Measurements from ENCODE around the gene ARHGAP36. TPM values are rescaled to one million over a fixed set of nuclear protein-coding genes. Genes with fewer than 3 reads are reported as not detected.

Gene ARHGAP36
- total RNA-seq (2013) = 1.6 TPM
- polyA plus RNA-seq = not detected
- polyA minus RNA-seq = not detected in 2 replicates
- total RNA-seq = 0 to 0.46 (median 0) reads per million in 11 experiments

GRCh38 chrX:131058136-131058868 is at the start of gene ARHGAP36:
Gene ARHGAP36, plus strand, starts transcription at chrX:131058346. Its CDS starts 23,320 bp downstream, at chrX:131081666.
- TF ChIP-seq CTCF (IDR thresholded peaks at IDR 0.05) = no peak
- H2AFZ ChIP-seq (ENCODE audit: insufficient read depth, low read depth, low read length, poor library complexity, severe bottlenecking) = no peak within 1 kb of the TSS
- no peak within 1 kb of the TSS for H3K27ac Mint-ChIP-seq
- H4K20me1 ChIP-seq (ENCODE audit: insufficient read depth, low read length) = no peaks in the 10 kb centered on the region
- no peak within 1 kb of the TSS for H3K4me2 ChIP-seq (replicated peaks; ENCODE audit: extremely low read depth, low read length, poor library complexity, severe bottlenecking)
- no peaks in the 10 kb centered on the region for H3K4me1 Mint-ChIP-seq
- H3K9me3 Mint-ChIP-seq = peaks cover 0 to 6% (median 0%) of the 10 kb centered on the region in 7 donors
- H3K27ac ChIP-seq (ENCODE audit: low read depth in 1 of 2, low read length in 2 of 2) = no peak within 1 kb of the TSS
- 3% methylated on average over 49 of the region's 62 CpGs for WGBS (ENCODE audit: insufficient coverage)
- intact Hi-C loops (cut with micrococcal nuclease) = no loop called here
- H3K9ac ChIP-seq (ENCODE audit: insufficient read depth, low read length, poor library complexity, severe bottlenecking) = no peak within 1 kb of the TSS
- peaks cover 21 to 43% of the 10 kb centered on the region in 2 donors for H3K27me3 ChIP-seq (ENCODE audit: control insufficient read depth in 2 of 2, insufficient read depth in 2 of 2, low read length in 2 of 2)
- no peaks in the 10 kb centered on the region for H3K36me3 ChIP-seq (replicated peaks in 1 of 2; ENCODE audit: control insufficient read depth in 1 of 2, insufficient read depth in 2 of 2, low read length in 2 of 2)
- H3K4me3 ChIP-seq (replicated peaks in 1 of 3; ENCODE audit: low read depth in 2 of 3, low read length in 3 of 3) = no peak within 1 kb of the TSS
- no peaks in the 10 kb centered on the region for H3K36me3 Mint-ChIP-seq
- peak within 1 kb of the TSS in 1 of 2 donors; percentile 46 for H3K4me3 Mint-ChIP-seq
- peaks cover 14 to 41% (median 32%) of the 10 kb centered on the region in 3 donors for H3K27me3 Mint-ChIP-seq (ENCODE audit: low read depth in 3 of 3)
- no peaks in the 10 kb centered on the region for H3K9me3 ChIP-seq (replicated peaks in 1 of 2; ENCODE audit: control insufficient read depth in 1 of 2, insufficient read depth in 1 of 2, low read length in 2 of 2)
- no peaks in the 10 kb centered on the region for H3K4me1 ChIP-seq (ENCODE audit: control insufficient read depth in 1 of 2, insufficient read depth in 2 of 2, low read length in 2 of 2)
- H3K79me2 ChIP-seq (ENCODE audit: insufficient read depth, low read length) = no peaks in the 10 kb centered on the region
- no peak for DNase-seq

GRCh38 chrX:131010186-131010585 is 48.0 kb upstream of the ARHGAP36 start:
- H3K4me1 Mint-ChIP-seq = no peaks in the 10 kb centered on the region
- Histone ChIP-seq H3K9ac (ENCODE audit: insufficient read depth, low read length, poor library complexity, severe bottlenecking) (no peak overlapping the region), H3K27ac (ENCODE audit: low read depth in 1 of 2, low read length in 2 of 2) (no peak overlapping the region), H2AFZ (ENCODE audit: insufficient read depth, low read depth, low read length, poor library complexity, severe bottlenecking) (no peak overlapping the region), H3K9me3 (replicated peaks in 1 of 2; ENCODE audit: control insufficient read depth in 1 of 2, insufficient read depth in 1 of 2, low read length in 2 of 2) (no peaks in the 10 kb centered on the region), H3K79me2 (ENCODE audit: insufficient read depth, low read length) (no peaks in the 10 kb centered on the region), H3K27me3 (ENCODE audit: control insufficient read depth in 2 of 2, insufficient read depth in 2 of 2, low read length in 2 of 2) (peaks cover 0 to 2% of the 10 kb centered on the region in 2 donors), H3K4me1 (ENCODE audit: control insufficient read depth in 1 of 2, insufficient read depth in 2 of 2, low read length in 2 of 2) (no peaks in the 10 kb centered on the region), H4K20me1 (ENCODE audit: insufficient read depth, low read length) (no peaks in the 10 kb centered on the region), H3K4me3 (replicated peaks in 1 of 3; ENCODE audit: low read depth in 2 of 3, low read length in 3 of 3) (no peak overlapping the region), H3K4me2 (replicated peaks; ENCODE audit: extremely low read depth, low read length, poor library complexity, severe bottlenecking) (no peak overlapping the region), H3K36me3 (replicated peaks in 1 of 2; ENCODE audit: control insufficient read depth in 1 of 2, insufficient read depth in 2 of 2, low read length in 2 of 2) (no peaks in the 10 kb centered on the region)
- intact Hi-C loops (cut with micrococcal nuclease) = no loop called here
- no peak overlapping the region for H3K4me3 Mint-ChIP-seq
- peaks cover 0 to 2% (median 0%) of the 10 kb centered on the region in 7 donors for H3K9me3 Mint-ChIP-seq
- no CpG with 5 or more reads among the region's 2 CpGs for WGBS (ENCODE audit: insufficient coverage)
- H3K27ac Mint-ChIP-seq = no peak overlapping the region
- peaks cover 0 to 4% (median 3%) of the 10 kb centered on the region in 3 donors for H3K27me3 Mint-ChIP-seq (ENCODE audit: low read depth in 3 of 3)
- DNase-seq = no peak
- no peak for TF ChIP-seq CTCF (IDR thresholded peaks at IDR 0.05)
- H3K36me3 Mint-ChIP-seq = no peaks in the 10 kb centered on the region

Data from CD14-positive monocyte (primary cell).